Upper lobe of left lung (tissue), 4 donors: ENCODE results near the gene MAP3K14.

ENCODE experiments used
- POLR2A ChIP-seq, 4 donors: fragments of 450-650 bp; IDR thresholded peaks; one replicate each; pipeline ENCODE4 v1.5.1; 2016 to 2017; ENCODE audit warnings: antibody characterized with exemption in 4 of 4, mild to moderate bottlenecking in 2 of 4
- POLR2AphosphoS5 ChIP-seq, 2 donors: sonication (generic); formaldehyde crosslinking; IDR thresholded peaks; one replicate each; pipeline ENCODE4 v1.5.1; 2017; ENCODE audit warnings: antibody characterized with exemption in 2 of 2
- TF ChIP-seq, protein P1 (sequence below), 6 experiments: fragments of 450-650 bp in 4 of 6; fragments of 200-600 bp in 2 of 6; sonication (generic) in 2 of 6; IDR thresholded peaks; one replicate each; pipeline ENCODE4 v1.5.1; 2016 to 2019; ENCODE audit warnings: antibody characterized with exemption in 6 of 6

DNA sequence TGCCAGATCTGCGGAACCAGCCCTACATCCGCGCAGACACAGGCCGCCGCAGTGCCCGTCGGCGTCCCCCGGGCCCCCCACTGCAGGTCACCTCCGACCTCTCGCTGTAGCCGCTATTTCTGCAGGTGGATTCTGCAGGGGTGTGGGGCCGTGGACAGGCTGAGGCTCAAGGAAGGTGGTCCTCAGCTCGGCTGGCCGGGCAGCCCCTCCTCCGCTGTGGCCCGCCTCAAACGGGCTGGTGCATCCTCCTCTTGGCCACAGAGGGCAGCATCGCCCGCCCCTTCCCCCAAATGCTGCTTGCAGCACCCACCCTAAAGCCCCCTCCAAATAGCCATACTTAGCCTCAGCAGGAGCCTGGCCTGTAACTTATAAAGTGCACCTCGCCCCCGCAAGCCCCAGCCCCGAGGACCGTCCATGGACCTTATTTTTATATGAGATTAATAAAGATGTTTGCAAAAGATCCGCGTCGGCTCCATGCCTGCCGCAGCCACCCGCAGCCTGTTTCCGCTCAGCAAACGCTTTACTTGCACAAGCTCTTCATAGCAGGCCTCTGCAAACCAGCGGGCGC is 69.9 kb downstream of the MAP3K14 start:
- TF ChIP-seq, protein P1, sequence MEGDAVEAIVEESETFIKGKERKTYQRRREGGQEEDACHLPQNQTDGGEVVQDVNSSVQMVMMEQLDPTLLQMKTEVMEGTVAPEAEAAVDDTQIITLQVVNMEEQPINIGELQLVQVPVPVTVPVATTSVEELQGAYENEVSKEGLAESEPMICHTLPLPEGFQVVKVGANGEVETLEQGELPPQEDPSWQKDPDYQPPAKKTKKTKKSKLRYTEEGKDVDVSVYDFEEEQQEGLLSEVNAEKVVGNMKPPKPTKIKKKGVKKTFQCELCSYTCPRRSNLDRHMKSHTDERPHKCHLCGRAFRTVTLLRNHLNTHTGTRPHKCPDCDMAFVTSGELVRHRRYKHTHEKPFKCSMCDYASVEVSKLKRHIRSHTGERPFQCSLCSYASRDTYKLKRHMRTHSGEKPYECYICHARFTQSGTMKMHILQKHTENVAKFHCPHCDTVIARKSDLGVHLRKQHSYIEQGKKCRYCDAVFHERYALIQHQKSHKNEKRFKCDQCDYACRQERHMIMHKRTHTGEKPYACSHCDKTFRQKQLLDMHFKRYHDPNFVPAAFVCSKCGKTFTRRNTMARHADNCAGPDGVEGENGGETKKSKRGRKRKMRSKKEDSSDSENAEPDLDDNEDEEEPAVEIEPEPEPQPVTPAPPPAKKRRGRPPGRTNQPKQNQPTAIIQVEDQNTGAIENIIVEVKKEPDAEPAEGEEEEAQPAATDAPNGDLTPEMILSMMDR (IDR thresholded peaks at IDR 0.05), result peak in 5 of 6 experiments; percentile 15 to 35 (median 23)
- TF ChIP-seq POLR2AphosphoS5 (IDR thresholded peaks at IDR 0.05) (no peak), POLR2A (IDR thresholded peaks at IDR 0.05) (no peak)
